ENCODE results near the gene DGCR2.

Gene DGCR2

GRCh38 chr22:19149047-19149883 lies 27.1 kb upstream of the DGCR2 start:
- Histone ChIP-seq H3F3A (ENCODE audit: insufficient read depth, low read length) (no peaks in the 10 kb centered on the region), H4K20me1 (ENCODE audit: insufficient read depth, low read length) (no peaks in the 10 kb centered on the region), H2AFZ (ENCODE audit: low read length) (no peak overlapping the region), H3K9me3 (replicated peaks; ENCODE audit: insufficient read depth, low read length) (no peaks in the 10 kb centered on the region), H3K9ac (ENCODE audit: low read length) (no peak overlapping the region), H3K79me2 (ENCODE audit: low read length) (peaks cover 2% of the 10 kb centered on the region), H3K4me3 (ENCODE audit: low read length) (no peak overlapping the region), H3K27me3 (replicated peaks; ENCODE audit: insufficient read depth, low read length) (peaks cover 55% of the 10 kb centered on the region), H3K36me3 (replicated peaks; ENCODE audit: insufficient read depth, low read length) (no peaks in the 10 kb centered on the region), H3K27ac (ENCODE audit: low read length) (no peak overlapping the region), H3K4me1 (ENCODE audit: low read length) (no peaks in the 10 kb centered on the region), H3K4me2 (ENCODE audit: low read depth, low read length) (no peak overlapping the region), H3K9me2 (replicated peaks; ENCODE audit: insufficient read depth, low read length) (no peaks in the 10 kb centered on the region)
- DNase-seq = no peak
- TF ChIP-seq CTCF (IDR thresholded peaks at IDR 0.05; ENCODE audit: low read length) = no peak
- TF ChIP-seq EZH2 (optimal IDR thresholded peaks at IDR 0.05; ENCODE audit: low read depth, low read length) = no peak
- TF ChIP-seq EZH2phosphoT487 (IDR thresholded peaks at IDR 0.05; ENCODE audit: low read length) = no peak

- Histone ChIP-seq H3K9me3 (replicated peaks; ENCODE audit: insufficient read depth, low read length) (no peaks in the 10 kb centered on the region), H3K9me2 (replicated peaks; ENCODE audit: insufficient read depth, low read length) (no peaks in the 10 kb centered on the region), H3K4me3 (ENCODE audit: low read length) (no peak overlapping the region), H3F3A (ENCODE audit: insufficient read depth, low read length) (no peaks in the 10 kb centered on the region), H3K36me3 (replicated peaks; ENCODE audit: insufficient read depth, low read length) (no peaks in the 10 kb centered on the region), H3K27me3 (replicated peaks; ENCODE audit: insufficient read depth, low read length) (peaks cover 50% of the 10 kb centered on the region), H2AFZ (ENCODE audit: low read length) (no peak overlapping the region), H3K4me1 (ENCODE audit: low read length) (no peaks in the 10 kb centered on the region), H3K4me2 (ENCODE audit: low read depth, low read length) (no peak overlapping the region), H3K9ac (ENCODE audit: low read length) (no peak overlapping the region), H4K20me1 (ENCODE audit: insufficient read depth, low read length) (no peaks in the 10 kb centered on the region), H3K79me2 (ENCODE audit: low read length) (peaks cover 10% of the 10 kb centered on the region), H3K27ac (ENCODE audit: low read length) (no peak overlapping the region)
- no peak for DNase-seq
- TF ChIP-seq EZH2 (optimal IDR thresholded peaks at IDR 0.05; ENCODE audit: low read depth, low read length) (no peak), EZH2phosphoT487 (IDR thresholded peaks at IDR 0.05; ENCODE audit: low read length) (no peak), CTCF (IDR thresholded peaks at IDR 0.05; ENCODE audit: low read length) (no peak)
Observed at GRCh38 chr22:19148417-19149046, 26.3 kb upstream of the DGCR2 start.

GRCh38 chr22:19147195-19147780 lies 25.1 kb upstream of the DGCR2 start:
- no peak overlapping the region for H3K4me3 ChIP-seq (ENCODE audit: low read length)
- H3K9ac ChIP-seq (ENCODE audit: low read length) = no peak overlapping the region
- no peaks in the 10 kb centered on the region for H4K20me1 ChIP-seq (ENCODE audit: insufficient read depth, low read length)
- no peak for DNase-seq
- no peak overlapping the region for H3K27ac ChIP-seq (ENCODE audit: low read length)
- no peaks in the 10 kb centered on the region for H3K4me1 ChIP-seq (ENCODE audit: low read length)
- no peak overlapping the region for H2AFZ ChIP-seq (ENCODE audit: low read length)
- H3K27me3 ChIP-seq (replicated peaks; ENCODE audit: insufficient read depth, low read length) = peaks cover 41% of the 10 kb centered on the region
- no peaks in the 10 kb centered on the region for H3K9me2 ChIP-seq (replicated peaks; ENCODE audit: insufficient read depth, low read length)
- H3K4me2 ChIP-seq (ENCODE audit: low read depth, low read length) = no peak overlapping the region
- peaks cover 19% of the 10 kb centered on the region for H3K79me2 ChIP-seq (ENCODE audit: low read length)
- H3K9me3 ChIP-seq (replicated peaks; ENCODE audit: insufficient read depth, low read length) = no peaks in the 10 kb centered on the region
- H3K36me3 ChIP-seq (replicated peaks; ENCODE audit: insufficient read depth, low read length) = no peaks in the 10 kb centered on the region
- H3F3A ChIP-seq (ENCODE audit: insufficient read depth, low read length) = no peaks in the 10 kb centered on the region
- TF ChIP-seq EZH2 (optimal IDR thresholded peaks at IDR 0.05; ENCODE audit: low read depth, low read length) = no peak
- TF ChIP-seq EZH2phosphoT487 (IDR thresholded peaks at IDR 0.05; ENCODE audit: low read length) = no peak
- TF ChIP-seq CTCF (IDR thresholded peaks at IDR 0.05; ENCODE audit: low read length) = no peak
